Hematopoietic multipotent progenitor cell treated with erythropoietin and hydrocortisone succinate and interleukin-3 and kit ligand, for 6 days (in vitro differentiated cells): Measurements from ENCODE around the gene C19orf25.
A peak's percentile ranks its signal among the peaks of the same experiment; 100 is the strongest.
"Not testable (repeated sequence)": the region's sequence is repeated elsewhere in the genome, so short reads cannot be mapped to it uniquely, and the experiment has no call there.

Source experiments
- DNase-seq: peaks from one replicate; pipeline ENCODE4 v3.0.0-alpha.2; 2015

C19orf25 gene

GRCh38 chr19:1511318-1512317, 32.6 kb upstream of the C19orf25 start:
- DNase-seq = no peak

- no peak for DNase-seq
These were observed 31.8 kb upstream of the C19orf25 start for GRCh38 chr19:1510807-1511206.

- DNase-seq = no peak
These were observed 31.4 kb upstream of the C19orf25 start for GRCh38 chr19:1510442-1510806.

- no peak for DNase-seq
These were observed 30.8 kb upstream of the C19orf25 start for GRCh38 chr19:1509602-1510441.

GRCh38 chr19:1508507-1508856, 29.5 kb upstream of the C19orf25 start:
- DNase-seq = no peak

GRCh38 chr19:1507763-1508506, 28.9 kb upstream of the C19orf25 start:
- peak; percentile 97 for DNase-seq

- no peak for DNase-seq
These were observed 28.2 kb upstream of the C19orf25 start for GRCh38 chr19:1507192-1507660.

- DNase-seq = no peak
These were observed 27.2 kb upstream of the C19orf25 start for GRCh38 chr19:1505991-1506881.

- DNase-seq = no peak
These were observed 26.0 kb upstream of the C19orf25 start for GRCh38 chr19:1505012-1505411.

GRCh38 chr19:1503925-1504773, 25.1 kb upstream of the C19orf25 start:
- DNase-seq = no peak

GRCh38 chr19:1503089-1503924, 24.3 kb upstream of the C19orf25 start:
- peak; percentile 79 for DNase-seq

- DNase-seq = no peak
These were observed 23.5 kb upstream of the C19orf25 start for GRCh38 chr19:1502433-1503088.

- no peak for DNase-seq
These were observed 22.2 kb upstream of the C19orf25 start for GRCh38 chr19:1501200-1501595.

GRCh38 chr19:1499231-1499630, 20.2 kb upstream of the C19orf25 start:
- not testable (repeated sequence) for DNase-seq

GRCh38 chr19:1497578-1498235, 18.7 kb upstream of the C19orf25 start:
- DNase-seq = no peak

- DNase-seq = no peak
These were observed 17.9 kb upstream of the C19orf25 start for GRCh38 chr19:1496714-1497577.

GRCh38 chr19:1495799-1496713, 17.0 kb upstream of the C19orf25 start:
- DNase-seq = no peak
